ENCODE results near the gene FRMD4B.

The FRMD4B gene

GRCh38 chr3:69137412-69137811, 248.5 kb downstream of the FRMD4B start:
- WGBS = 100% methylated on average over 1 of the region's 2 CpGs
- Histone ChIP-seq H3K9ac (ENCODE audit: low read depth, low read length) (no peak overlapping the region), H3K9me3 (ENCODE audit: insufficient read depth, low read depth, low read length) (no peaks in the 10 kb centered on the region), H3K27ac (ENCODE audit: low read depth, low read length) (no peak overlapping the region), H3K27me3 (ENCODE audit: insufficient read depth, low read length) (peaks cover 8% of the 10 kb centered on the region), H3K4me1 (ENCODE audit: insufficient read depth, low read length) (no peaks in the 10 kb centered on the region), H3K36me3 (ENCODE audit: insufficient read depth, low read length) (no peaks in the 10 kb centered on the region), H3K4me3 (ENCODE audit: low read length) (no peak overlapping the region)

GRCh38 chr3:69137005-69137404, 248.9 kb downstream of the FRMD4B start:
- no peak overlapping the region for H3K4me3 ChIP-seq (ENCODE audit: low read length)
- 0 out of 2 replicates have a peak, but pooled peaks cover 4% of the 10 kb centered on the region for H3K27me3 ChIP-seq (ENCODE audit: insufficient read depth, low read length)
- H3K36me3 ChIP-seq (ENCODE audit: insufficient read depth, low read length) = no peaks in the 10 kb centered on the region
- H3K4me1 ChIP-seq (ENCODE audit: insufficient read depth, low read length) = no peaks in the 10 kb centered on the region
- no peak overlapping the region for H3K9ac ChIP-seq (ENCODE audit: low read depth, low read length)
- H3K9me3 ChIP-seq (ENCODE audit: insufficient read depth, low read depth, low read length) = no peaks in the 10 kb centered on the region
- H3K27ac ChIP-seq (ENCODE audit: low read depth, low read length) = no peak overlapping the region

GRCh38 chr3:69130689-69131088, 255.2 kb downstream of the FRMD4B start:
- Histone ChIP-seq H3K9me3 (ENCODE audit: insufficient read depth, low read depth, low read length) (no peaks in the 10 kb centered on the region), H3K4me1 (ENCODE audit: insufficient read depth, low read length) (no peaks in the 10 kb centered on the region), H3K27me3 (ENCODE audit: insufficient read depth, low read length) (no peaks in the 10 kb centered on the region), H3K36me3 (ENCODE audit: insufficient read depth, low read length) (no peaks in the 10 kb centered on the region), H3K27ac (ENCODE audit: low read depth, low read length) (no peak overlapping the region), H3K4me3 (ENCODE audit: low read length) (no peak overlapping the region), H3K9ac (ENCODE audit: low read depth, low read length) (no peak overlapping the region)

- H3K27ac ChIP-seq (ENCODE audit: low read depth, low read length) = no peak overlapping the region
- no peaks in the 10 kb centered on the region for H3K4me1 ChIP-seq (ENCODE audit: insufficient read depth, low read length)
- no peaks in the 10 kb centered on the region for H3K36me3 ChIP-seq (ENCODE audit: insufficient read depth, low read length)
- no peak overlapping the region for H3K9ac ChIP-seq (ENCODE audit: low read depth, low read length)
- H3K4me3 ChIP-seq (ENCODE audit: low read length) = no peak overlapping the region
- H3K27me3 ChIP-seq (ENCODE audit: insufficient read depth, low read length) = no peaks in the 10 kb centered on the region
- 80% methylated on average over 1 of the region's 1 CpG for WGBS
- no peaks in the 10 kb centered on the region for H3K9me3 ChIP-seq (ENCODE audit: insufficient read depth, low read depth, low read length)
Measured at GRCh38 chr3:69129531-69129930, 256.4 kb downstream of the FRMD4B start.

GRCh38 chr3:69128509-69128908, 257.4 kb downstream of the FRMD4B start:
- Histone ChIP-seq H3K4me1 (ENCODE audit: insufficient read depth, low read length) (no peaks in the 10 kb centered on the region), H3K9ac (ENCODE audit: low read depth, low read length) (no peak overlapping the region), H3K36me3 (ENCODE audit: insufficient read depth, low read length) (no peaks in the 10 kb centered on the region), H3K27me3 (ENCODE audit: insufficient read depth, low read length) (no peaks in the 10 kb centered on the region), H3K27ac (ENCODE audit: low read depth, low read length) (no peak overlapping the region), H3K4me3 (ENCODE audit: low read length) (no peak overlapping the region), H3K9me3 (ENCODE audit: insufficient read depth, low read depth, low read length) (no peaks in the 10 kb centered on the region)

GRCh38 chr3:69126999-69127398, 258.9 kb downstream of the FRMD4B start:
- Histone ChIP-seq H3K4me3 (ENCODE audit: low read length) (no peak overlapping the region), H3K4me1 (ENCODE audit: insufficient read depth, low read length) (no peaks in the 10 kb centered on the region), H3K27me3 (ENCODE audit: insufficient read depth, low read length) (no peaks in the 10 kb centered on the region), H3K9ac (ENCODE audit: low read depth, low read length) (no peak overlapping the region), H3K27ac (ENCODE audit: low read depth, low read length) (no peak overlapping the region), H3K9me3 (ENCODE audit: insufficient read depth, low read depth, low read length) (no peaks in the 10 kb centered on the region), H3K36me3 (ENCODE audit: insufficient read depth, low read length) (no peaks in the 10 kb centered on the region)
- 90% methylated on average over 2 of the region's 2 CpGs for WGBS

GRCh38 chr3:69126216-69126615, 259.7 kb downstream of the FRMD4B start:
- WGBS = 93% methylated on average over 3 of the region's 3 CpGs
- Histone ChIP-seq H3K4me3 (ENCODE audit: low read length) (no peak overlapping the region), H3K27me3 (ENCODE audit: insufficient read depth, low read length) (no peaks in the 10 kb centered on the region), H3K27ac (ENCODE audit: low read depth, low read length) (no peak overlapping the region), H3K9ac (ENCODE audit: low read depth, low read length) (no peak overlapping the region), H3K9me3 (ENCODE audit: insufficient read depth, low read depth, low read length) (no peaks in the 10 kb centered on the region), H3K4me1 (ENCODE audit: insufficient read depth, low read length) (no peaks in the 10 kb centered on the region), H3K36me3 (ENCODE audit: insufficient read depth, low read length) (no peaks in the 10 kb centered on the region)

- H3K4me1 ChIP-seq (ENCODE audit: insufficient read depth, low read length) = no peaks in the 10 kb centered on the region
- no peak within 1 kb of the TSS for H3K27ac ChIP-seq (ENCODE audit: low read depth, low read length)
- no peaks in the 10 kb centered on the region for H3K36me3 ChIP-seq (ENCODE audit: insufficient read depth, low read length)
- H3K4me3 ChIP-seq (ENCODE audit: low read length) = no peak within 1 kb of the TSS
- H3K27me3 ChIP-seq (ENCODE audit: insufficient read depth, low read length) = no peaks in the 10 kb centered on the region
- no peaks in the 10 kb centered on the region for H3K9me3 ChIP-seq (ENCODE audit: insufficient read depth, low read depth, low read length)
- no peak within 1 kb of the TSS for H3K9ac ChIP-seq (ENCODE audit: low read depth, low read length)
- WGBS = 94% methylated on average over 3 of the region's 3 CpGs
Measured at GRCh38 chr3:69122403-69122802, 263.5 kb downstream of the FRMD4B start, which contains the start of gene LMOD3. Gene LMOD3, minus strand, starts transcription at chr3:69122595. Its CDS starts 209 bp downstream, at chr3:69122386.

- H3K9me3 ChIP-seq (ENCODE audit: insufficient read depth, low read depth, low read length) = no peaks in the 10 kb centered on the region
- no peaks in the 10 kb centered on the region for H3K4me1 ChIP-seq (ENCODE audit: insufficient read depth, low read length)
- H3K4me3 ChIP-seq (ENCODE audit: low read length) = no peak overlapping the region
- H3K36me3 ChIP-seq (ENCODE audit: insufficient read depth, low read length) = no peaks in the 10 kb centered on the region
- no peak overlapping the region for H3K27ac ChIP-seq (ENCODE audit: low read depth, low read length)
- H3K27me3 ChIP-seq (ENCODE audit: insufficient read depth, low read length) = no peaks in the 10 kb centered on the region
- H3K9ac ChIP-seq (ENCODE audit: low read depth, low read length) = no peak overlapping the region
- WGBS = 90% methylated on average over 8 of the region's 8 CpGs
Measured at GRCh38 chr3:69121950-69122349, 263.9 kb downstream of the FRMD4B start.

- no peak overlapping the region for H3K27ac ChIP-seq (ENCODE audit: low read depth, low read length)
- H3K4me3 ChIP-seq (ENCODE audit: low read length) = no peak overlapping the region
- H3K9me3 ChIP-seq (ENCODE audit: insufficient read depth, low read depth, low read length) = no peaks in the 10 kb centered on the region
- 92% methylated on average over 6 of the region's 6 CpGs for WGBS
- no peaks in the 10 kb centered on the region for H3K27me3 ChIP-seq (ENCODE audit: insufficient read depth, low read length)
- no peaks in the 10 kb centered on the region for H3K4me1 ChIP-seq (ENCODE audit: insufficient read depth, low read length)
- no peak overlapping the region for H3K9ac ChIP-seq (ENCODE audit: low read depth, low read length)
- no peaks in the 10 kb centered on the region for H3K36me3 ChIP-seq (ENCODE audit: insufficient read depth, low read length)
Measured at GRCh38 chr3:69121513-69121912, 264.4 kb downstream of the FRMD4B start.

GRCh38 chr3:69120879-69121464, 264.9 kb downstream of the FRMD4B start:
- Histone ChIP-seq H3K27me3 (ENCODE audit: insufficient read depth, low read length) (no peaks in the 10 kb centered on the region), H3K27ac (ENCODE audit: low read depth, low read length) (no peak overlapping the region), H3K9ac (ENCODE audit: low read depth, low read length) (no peak overlapping the region), H3K4me3 (ENCODE audit: low read length) (no peak overlapping the region), H3K9me3 (ENCODE audit: insufficient read depth, low read depth, low read length) (no peaks in the 10 kb centered on the region), H3K4me1 (ENCODE audit: insufficient read depth, low read length) (no peaks in the 10 kb centered on the region), H3K36me3 (ENCODE audit: insufficient read depth, low read length) (no peaks in the 10 kb centered on the region)
- 6% methylated on average over 1 of the region's 1 CpG for whole genome bisulfite sequencing

Measured in HUES64 (cell line).